Hepatic stellate cell (primary cell): ENCODE results near the gene SPON1.

Experiments used
- DNase-seq: peaks from one replicate; pipeline ENCODE4 v3.0.0; 2011; ENCODE audit warnings: low spot score

Gene SPON1

DNA sequence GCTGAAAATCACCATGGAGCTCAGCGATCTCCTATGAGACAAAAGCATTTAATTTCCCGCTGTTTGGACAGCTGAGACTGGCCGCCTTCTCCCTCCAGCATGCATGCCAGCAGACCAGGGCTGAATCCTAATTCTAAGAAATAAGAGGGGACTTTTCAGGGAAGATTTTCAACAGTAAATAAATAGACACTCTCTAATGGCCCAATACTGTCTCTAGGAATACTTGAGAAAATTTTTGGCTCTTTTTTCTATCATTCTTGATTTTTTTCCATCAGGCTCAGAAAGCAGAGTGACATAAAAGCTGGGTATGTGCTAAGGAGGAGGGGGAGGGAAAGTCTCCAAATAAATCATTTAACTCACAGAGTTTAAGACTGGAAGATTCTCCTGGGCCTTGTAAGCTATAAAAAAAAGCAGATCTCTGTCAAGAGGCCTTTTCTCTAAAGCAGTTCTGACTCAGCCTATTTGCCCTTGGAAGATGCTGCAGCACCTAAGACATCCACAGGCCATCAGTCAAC lies 17.6 kb upstream of the SPON1 start:
- DNase-seq, result no peak

DNA sequence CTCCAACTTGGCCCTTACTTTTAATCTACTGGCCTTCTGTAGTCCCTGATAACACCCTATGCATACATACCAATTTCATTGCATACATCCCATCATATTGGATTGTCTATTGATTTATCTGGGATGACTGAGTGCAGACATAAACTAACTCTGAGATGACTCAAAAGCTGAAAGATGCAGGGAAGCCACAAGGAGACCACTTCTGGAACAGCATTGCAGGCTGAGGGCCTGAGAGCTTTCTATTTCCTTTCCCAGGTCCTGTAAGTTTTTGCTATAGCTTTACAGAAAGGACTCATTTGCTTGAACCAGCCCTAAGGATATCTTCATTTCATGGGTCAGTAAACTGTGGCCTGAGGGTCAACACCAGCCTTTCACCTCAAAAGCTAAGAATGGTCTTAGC lies 15.1 kb upstream of the SPON1 start:
- no peak for DNase-seq

DNA sequence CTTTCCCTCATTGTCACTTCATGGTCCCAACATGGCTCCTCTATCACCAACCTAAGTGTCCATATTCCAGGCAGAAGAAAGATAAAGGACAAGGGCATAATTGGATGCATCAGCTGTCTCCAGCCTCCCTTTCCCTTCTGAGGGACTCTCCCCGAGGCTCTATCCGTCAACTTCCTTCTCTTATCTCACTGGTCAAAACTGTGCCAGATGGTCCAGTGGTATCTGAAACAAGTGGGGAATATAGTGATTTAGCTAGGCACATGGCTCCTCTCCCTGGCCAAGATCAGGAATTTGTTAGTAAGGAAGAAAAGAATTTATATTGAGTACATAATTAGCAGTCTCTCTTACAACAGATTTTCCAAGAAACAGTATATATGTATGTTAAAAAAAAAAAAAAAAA lies 12.6 kb upstream of the SPON1 start:
- no peak for DNase-seq

DNA sequence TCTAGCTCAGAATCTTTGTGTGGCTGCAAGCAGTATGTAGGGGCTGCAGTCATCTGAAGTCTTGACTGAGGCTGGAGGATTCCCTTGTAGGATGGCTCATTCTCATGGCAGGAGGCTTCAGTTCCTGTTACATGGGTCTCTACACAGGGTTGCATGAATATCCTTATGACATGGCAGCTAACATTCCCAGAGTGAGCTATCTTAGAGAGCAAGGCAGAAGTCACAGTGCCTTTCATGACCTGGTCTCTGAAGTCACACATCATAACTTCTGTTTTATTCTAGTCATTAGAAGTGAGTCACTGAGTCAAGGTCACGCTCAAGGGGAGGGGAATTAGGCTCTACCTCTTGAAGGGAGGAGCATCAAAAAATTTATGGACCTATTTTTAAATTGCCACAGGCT lies 10.3 kb upstream of the SPON1 start:
- no peak for DNase-seq

DNA sequence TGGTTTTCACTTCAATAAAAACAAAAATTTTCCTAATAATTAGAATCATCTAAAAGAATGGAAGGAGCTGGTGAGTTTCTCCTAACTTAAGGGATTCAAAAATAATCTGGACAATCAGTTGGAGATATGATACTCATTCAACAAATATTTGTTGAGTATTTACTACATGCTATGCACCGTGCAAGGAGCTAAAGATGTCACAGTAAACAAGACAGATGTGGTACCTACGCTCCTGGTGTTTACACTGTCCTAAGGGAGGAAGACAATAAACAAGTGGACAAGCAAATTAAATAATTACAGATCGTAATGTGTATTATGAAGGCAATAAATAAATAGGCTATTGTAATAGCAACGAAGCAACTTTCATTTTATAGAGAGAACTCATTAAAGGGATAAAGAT lies 9.9 kb upstream of the SPON1 start:
- no peak for DNase-seq

DNA sequence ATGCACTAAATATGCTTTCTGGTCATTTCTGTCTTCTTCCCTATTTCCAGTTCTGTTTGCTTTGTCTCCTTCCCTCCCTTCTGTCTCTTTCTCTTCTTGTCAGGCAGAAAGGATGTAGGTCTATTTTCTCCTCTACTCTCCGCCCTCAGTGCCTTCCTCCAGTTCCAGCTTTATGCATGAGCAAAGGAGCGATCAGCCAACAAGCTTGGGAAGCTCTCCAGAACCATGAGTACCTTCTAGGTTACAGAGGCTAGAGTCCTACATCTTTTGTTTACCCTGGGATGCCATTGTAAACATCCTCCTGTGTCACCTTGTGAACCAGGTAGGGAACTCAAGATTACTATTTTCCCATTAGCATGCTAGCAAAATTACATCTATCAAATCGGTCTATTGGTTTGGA lies 7.9 kb upstream of the SPON1 start:
- DNase-seq, result no peak

DNA sequence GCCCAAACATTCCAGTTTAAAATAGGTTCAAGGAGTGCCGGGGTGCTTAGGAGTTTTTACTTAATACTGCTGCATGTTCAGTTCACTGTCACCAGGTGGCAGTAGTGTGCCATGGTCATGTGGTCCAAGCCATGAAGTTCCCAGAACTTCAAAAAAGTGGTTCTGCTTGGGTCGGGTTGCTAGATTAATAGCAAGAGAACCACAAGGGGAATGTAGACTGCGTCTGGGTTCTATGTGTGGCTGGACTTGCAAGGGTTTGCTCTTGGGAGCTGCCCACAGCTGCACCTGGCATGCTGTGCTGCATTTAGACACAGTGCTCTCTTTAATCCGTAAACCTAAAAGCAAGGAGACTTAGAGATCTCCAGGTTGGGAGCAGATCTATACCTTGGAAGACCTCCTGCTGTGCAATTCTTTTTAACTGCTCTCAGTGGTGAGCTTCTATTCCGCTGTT lies 6.5 kb upstream of the SPON1 start:
- DNase-seq, result no peak

DNA sequence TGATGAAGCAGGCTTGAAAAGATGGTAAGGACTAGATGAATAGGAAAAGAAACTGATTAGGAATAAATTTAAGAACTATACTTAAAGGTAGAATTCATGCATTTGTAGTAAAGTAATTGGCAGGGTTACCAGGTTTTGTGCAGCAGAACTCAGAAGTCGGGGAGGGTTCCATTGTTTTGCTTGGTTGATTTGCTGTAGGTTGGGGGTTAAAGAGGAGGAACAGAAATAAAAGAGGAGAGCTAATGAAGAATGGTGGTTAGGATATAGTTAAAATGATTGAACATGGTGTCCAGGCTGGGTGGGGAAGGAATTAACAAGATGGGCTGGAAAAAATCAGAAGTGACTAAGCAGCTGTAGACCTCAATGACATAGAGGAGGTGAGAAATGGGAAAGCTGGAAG lies 5.5 kb upstream of the SPON1 start:
- DNase-seq, result no peak

DNA sequence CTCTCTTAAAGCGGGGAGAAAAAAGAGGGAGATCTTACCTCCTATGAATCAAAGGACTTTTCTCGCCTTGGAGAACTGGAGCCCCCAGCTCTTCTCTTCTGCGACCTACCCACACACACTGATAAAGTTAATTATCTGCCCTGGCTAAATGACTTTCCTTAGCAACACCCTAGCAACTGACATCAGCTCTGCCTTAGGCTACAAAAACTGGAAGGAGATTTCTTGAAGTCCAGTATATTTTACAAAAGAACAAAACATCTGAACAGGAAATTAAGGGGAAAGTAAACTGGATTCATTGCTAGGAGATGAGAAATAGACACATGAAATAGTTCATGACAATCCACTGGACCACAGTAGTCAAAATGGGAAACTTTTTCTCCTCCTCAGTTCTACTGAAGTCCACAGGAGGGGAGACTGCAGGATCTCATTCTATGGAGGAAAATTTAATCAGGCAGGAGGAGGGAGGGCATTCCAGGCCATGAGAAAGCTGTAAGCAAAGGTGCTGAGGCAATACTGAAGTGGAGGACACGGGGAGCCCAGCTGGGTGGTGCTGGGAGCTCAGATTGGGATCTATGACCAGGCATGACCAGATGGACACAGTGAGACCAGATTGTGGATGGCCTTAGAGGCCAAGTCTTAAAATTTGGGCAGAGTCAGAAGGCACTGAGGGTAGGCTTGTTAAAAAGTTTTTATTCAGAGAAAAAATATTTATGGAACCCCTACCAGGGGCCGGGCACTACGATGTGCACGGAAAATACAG lies 3.7 kb upstream of the SPON1 start:
- DNase-seq, result no peak

DNA sequence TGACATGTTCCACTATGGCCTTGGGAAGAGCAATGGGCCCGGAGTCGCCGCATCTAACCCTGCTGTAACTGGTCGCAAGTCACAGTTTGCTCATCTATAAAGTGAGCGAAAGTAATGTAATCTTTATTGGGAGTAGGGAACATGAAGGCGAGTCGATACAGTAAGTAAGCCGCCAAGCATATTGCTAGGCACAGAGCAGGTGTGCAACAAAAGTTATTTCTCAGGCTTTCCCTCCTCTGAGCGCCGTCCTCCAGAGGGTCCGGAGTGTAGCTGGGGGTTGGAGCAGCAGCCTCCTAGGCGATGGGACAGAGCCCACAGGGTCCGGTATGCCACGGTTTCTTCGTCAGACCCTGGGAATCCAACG lies 343 bp upstream of the SPON1 start:
- DNase-seq, result no peak

DNA sequence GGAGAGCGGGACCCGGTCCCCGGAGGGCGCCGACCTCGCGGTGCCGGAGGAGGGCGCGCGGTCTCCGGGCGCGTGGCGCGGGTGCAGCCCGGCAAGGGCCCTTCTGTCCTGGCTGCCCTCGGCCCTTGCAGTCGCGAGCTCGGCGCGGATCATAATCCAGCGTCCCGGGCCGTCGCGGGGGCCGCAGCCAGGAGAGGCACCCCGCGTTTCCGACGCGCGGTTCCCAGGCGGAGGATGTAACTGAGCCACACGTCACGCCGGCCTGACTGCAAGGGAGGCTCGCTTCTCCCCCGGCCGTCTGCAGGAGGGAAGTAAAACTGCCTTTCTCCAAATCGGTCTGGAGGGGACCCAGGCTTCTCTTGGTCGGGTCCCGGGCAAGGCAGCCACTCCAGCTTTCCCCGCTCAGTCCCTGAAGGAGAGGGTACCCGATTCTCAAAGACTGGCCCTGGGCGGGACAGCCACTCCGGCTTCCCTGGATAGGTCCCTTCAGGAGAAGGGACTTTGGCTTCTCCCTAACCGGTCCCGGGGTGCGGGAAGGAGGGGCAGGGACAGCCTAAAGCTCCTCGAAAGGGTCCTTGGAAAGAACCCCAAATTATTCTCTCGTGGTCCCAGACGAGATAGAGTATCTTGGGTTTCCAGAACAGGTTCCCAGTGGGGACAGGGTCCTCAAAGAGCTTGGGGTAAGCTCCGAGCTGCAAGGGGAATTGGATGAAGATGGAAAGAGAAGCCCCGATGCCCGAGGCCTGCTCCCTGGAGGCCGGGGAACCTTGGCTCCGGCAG lies 836 bp downstream of the SPON1 start:
- no peak for DNase-seq

DNA sequence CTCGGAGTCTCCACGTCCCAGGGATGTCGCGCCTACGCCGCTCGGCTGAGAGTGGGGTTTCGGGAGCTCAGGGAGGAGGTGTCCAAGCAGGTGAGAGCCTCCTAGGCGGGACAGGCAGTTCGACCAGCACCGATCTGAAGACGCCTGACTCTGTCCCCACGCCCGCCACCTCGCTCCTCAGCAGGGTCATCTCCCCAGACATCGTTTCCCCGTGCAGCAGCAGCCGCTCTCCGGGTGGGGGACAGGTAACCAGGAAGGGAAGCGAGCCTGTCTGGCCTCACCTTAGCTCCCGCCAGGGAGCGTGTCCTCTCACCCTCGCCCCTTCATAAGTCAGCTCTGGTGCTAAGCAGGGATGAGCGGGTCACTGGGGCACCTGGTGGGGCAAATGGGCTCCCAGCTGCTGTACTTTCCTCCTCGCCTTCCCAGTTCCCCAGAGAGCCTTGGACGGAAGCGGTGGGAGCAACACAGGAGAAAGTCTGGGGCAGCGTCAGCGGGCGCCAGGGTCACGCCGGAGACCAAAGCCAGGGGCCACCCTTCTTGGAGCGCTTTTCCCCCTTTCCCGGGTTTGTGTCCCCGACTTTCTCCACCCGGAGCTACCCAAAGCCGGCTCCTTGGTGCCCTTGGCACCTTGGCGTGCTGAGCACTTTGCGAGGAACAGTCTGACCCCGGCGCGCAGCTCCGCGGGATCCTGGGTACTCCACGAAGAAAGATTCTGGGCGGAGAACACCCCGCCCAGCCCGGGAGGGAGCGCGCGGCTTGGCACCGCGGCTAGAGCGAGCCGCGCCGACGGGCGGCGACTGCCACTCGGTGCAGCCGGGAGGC lies 1.6 kb downstream of the SPON1 start:
- DNase-seq, result no peak

DNA sequence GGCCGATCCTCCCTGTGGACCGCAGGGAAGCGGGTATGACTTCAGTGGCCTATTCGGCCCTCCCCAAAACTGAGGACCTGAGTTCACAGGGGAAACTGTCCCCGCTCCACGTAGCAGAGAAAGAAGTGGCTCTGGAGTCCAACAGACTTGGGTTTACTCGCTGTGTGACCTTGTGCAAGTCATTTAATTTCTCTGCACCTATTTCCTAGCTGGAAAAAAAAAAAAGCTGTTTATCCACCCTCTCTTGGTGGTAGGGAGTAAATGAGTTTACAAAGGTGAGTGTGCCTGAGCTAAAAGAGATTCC lies 2.2 kb downstream of the SPON1 start:
- no peak for DNase-seq

DNA sequence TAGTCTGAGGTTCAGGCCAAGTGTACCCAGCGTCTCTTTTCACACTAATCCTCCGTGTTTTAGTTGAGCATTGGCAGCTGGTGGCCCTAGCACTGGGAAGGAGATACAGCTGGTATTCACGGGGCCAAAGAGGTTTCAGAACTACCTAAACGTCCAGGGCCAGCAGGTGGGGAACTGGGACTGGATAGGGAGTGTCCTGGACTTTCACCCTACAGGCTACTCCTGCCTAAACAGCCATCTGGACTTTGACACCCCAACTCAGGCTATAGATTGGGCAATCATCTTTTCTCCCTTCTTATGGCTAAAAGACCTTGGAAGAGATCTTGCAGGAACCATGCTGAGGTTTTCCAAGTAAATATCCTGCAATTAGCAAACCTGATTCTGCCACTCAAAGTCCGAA lies 2.8 kb downstream of the SPON1 start:
- no peak for DNase-seq

DNA sequence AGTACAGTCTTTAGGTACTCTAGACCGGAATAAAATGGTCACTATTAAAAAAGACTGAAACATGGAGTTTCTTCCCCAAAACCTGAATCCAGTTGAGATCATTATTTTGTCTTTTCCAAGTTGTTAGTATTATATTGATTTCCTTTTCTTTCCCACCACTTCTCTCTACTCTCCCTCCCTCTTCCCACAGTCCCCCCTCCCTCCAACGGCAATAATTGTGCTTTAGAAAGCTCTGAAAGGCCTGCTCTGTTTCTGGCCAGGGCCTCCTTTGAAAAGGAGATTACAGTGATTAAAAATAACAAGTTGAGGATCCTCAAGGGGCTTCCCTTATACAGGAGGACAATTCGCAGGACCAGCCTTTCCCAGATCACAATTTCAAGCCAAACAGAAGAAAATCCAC lies 3.5 kb downstream of the SPON1 start:
- DNase-seq, result no peak

DNA sequence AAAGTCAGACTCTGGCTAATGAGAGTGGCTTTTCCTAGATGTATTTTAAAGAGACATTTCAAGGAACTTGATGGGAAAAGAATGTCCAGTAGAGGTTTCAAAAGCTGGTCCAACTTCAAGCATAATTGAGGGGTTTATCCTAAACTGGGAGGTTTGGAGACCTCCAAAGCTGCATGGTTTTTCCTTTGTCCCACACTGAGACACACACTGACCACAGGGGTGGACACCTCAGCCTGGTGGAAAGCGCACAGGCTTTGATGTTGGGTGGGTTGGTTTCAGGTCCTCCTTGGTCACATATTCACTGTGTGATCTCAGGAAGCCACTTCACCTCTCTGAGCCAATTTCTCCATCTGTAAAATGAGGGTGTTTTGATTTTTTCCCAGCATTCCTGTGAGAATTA lies 4.0 kb downstream of the SPON1 start:
- DNase-seq, result no peak

DNA sequence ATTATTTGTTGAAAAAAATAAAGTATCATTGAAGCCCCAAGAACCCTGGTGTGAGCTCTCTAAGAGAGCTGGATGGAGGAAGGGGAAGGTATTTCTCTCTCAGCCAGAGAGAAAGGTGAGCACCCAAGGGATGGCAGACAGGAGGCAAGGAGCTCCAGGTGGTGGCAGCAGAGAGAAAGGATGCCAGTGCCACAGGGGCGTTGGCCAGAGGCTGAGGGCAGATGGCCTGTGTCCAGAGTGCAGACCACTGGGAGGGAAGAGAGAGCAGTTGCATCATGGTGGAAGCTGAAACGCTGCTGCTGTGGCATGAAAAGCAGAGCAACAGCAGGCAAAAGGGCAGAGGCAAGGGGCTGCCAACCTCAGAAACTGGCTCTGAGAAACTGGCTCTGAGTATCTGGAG lies 8.5 kb downstream of the SPON1 start:
- no peak for DNase-seq

DNA sequence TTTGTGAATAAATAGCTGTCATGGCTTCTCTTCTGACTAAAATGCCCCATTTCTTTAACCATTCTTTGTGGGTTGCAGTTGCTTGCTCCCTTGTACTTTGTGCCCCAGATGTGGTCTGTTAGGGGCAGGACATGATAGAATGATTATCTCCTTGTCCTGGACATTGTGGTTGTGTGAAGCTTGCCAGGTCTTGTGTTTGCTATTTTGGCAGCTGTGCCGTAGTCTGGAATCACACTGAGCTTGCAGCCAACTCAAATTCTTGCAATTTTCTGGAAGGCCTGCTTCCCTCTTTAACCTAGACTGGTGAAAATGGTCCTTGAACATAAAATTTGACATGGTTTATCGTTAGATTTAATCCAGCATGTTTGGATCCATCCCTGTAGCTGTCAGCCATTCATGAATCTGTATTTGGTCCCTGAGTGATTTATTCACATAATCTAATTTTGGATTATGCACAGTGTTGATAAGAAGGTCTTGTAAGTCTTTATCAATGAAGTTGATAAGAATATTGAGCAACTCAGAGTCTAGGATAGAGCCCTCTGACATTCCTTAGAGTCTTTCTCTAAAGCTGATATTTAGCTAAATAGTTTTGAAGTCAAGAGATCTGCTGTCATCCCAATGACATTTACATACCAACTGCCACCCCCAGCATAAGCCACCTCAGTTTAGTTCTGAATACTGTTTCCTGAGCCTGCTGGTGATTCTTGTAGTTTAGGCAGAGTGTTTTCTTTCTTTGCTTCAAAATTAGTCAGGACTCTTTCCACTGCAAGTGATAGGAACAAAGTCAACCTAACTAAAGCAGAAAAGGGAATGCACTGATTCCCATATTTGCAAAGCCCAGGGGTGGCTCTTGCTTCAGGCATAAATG lies 9.8 kb downstream of the SPON1 start:
- DNase-seq, result no peak

DNA sequence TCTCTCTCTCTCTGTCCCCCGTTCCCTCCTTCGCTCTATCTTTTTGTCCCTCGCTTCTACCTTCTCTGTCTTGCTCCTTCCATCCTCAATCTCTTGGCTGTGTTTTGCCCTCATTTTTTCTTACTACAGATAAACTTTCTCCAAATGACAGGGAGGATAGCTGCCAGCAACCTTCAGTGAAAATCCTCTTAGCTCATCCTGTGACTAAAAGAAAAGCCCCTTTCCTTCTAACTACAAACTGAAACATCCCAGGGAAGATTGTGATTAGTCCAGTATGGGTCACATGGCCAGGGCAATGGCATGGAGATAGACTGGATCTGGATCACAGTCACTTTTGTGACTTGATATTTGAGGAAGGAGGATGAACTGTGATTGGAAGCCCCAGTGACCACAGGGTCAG lies 10.4 kb downstream of the SPON1 start:
- no peak for DNase-seq

DNA sequence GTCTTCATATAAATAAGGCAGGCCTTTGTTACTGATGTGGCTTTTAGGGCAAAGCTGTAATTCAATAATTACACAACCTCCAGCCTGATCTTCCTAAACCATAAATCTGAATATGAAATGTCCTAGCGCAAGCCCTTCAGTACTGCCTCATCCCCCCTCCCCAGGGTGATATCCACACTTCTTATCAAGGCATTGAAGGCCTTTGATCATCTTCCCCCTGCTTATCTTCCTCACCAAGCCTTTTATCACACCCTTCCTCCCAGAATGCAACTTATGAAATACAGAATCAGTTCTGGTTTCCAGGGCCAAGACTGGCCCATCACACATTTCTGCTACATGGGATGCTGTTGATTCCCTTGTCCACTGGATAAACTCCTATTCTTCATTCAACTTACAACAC lies 12.1 kb downstream of the SPON1 start:
- no peak for DNase-seq

DNA sequence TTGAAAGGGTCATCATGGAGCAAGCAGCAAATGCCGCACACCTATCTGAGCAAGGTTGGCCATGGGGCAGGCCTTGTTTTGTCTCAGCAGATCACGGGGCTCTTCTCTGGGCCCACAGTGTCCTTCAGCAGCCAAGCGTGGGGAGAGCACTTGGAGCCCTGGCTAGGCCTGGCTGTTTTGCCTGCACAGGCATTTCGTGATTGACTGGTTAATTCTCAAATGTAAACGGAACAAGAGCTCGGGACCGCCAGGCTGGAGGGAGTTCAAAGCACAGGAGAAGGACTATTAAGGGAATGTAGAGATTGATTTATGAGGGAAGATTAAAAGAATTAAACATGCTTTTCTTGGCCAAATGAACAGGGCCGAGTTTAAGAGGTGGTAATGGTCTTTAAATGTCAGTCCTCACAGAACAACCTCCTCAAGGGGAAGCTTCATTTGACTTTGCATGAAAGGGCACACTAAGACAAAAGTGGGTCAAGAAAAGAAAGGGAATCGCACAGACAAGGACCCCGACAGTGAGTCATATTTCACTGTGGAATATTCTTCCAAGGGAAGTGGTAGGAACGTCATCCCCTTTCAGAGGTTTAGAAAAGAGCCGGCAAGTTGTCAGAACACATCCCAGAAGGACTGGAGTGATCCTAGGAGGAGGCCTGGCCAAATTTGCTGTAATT lies 20.7 kb downstream of the SPON1 start:
- DNase-seq, result no peak
